ENCODE data around the gene ASPN. TPM values are rescaled to one million over a fixed set of nuclear protein-coding genes. Genes with fewer than 3 reads are reported as not detected.

Gene ASPN
- total and polyA plus RNA-seq, 2 of the 13 experiments (the other 11 are each of a cell fraction or from before 2014, with no cell fraction given): not detected

- POLR2A ChIA-PET: no interaction called here
- no peak overlapping the region for H3K4me2 ChIP-seq (ENCODE audit: low read depth, low read length)
These were observed 10.6 kb upstream of the ASPN start for GRCh38 chr9:92492781-92493401.

More at GRCh38 chr9:92492781-92493401, 10.6 kb upstream of the ASPN start:
- Histone ChIP-seq H3K4me1 (ENCODE audit: insufficient read depth, low read length) (no peaks in the 10 kb centered on the region), H3K79me2 (ENCODE audit: insufficient read depth, low read length) (no peaks in the 10 kb centered on the region), H3K4me3 (replicated peaks in 1 of 3; ENCODE audit: insufficient read depth in 1 of 3, low read depth in 2 of 3, low read length in 3 of 3) (no peak overlapping the region), H3K27ac (ENCODE audit: extremely low read length, insufficient read depth, low read length) (no peak overlapping the region), H3K27me3 (ENCODE audit: control insufficient read depth in 1 of 2, insufficient read depth in 2 of 2, low read length in 2 of 2) (no peaks in the 10 kb centered on the region), H3K9ac (ENCODE audit: insufficient read depth, low read depth, low read length) (no peak overlapping the region), H3K36me3 (replicated peaks in 1 of 2; ENCODE audit: control insufficient read depth in 1 of 2, insufficient read depth in 2 of 2, low read length in 2 of 2) (no peaks in the 10 kb centered on the region), H3K9me3 (ENCODE audit: low read length) (no peaks in the 10 kb centered on the region), H2AFZ (ENCODE audit: low read length) (no peak overlapping the region), H4K20me1 (ENCODE audit: insufficient read depth, low read length) (no peaks in the 10 kb centered on the region)
- no TSS peak for BruUV-seq (replicated peaks)
- DNase-seq (ENCODE audit: low spot score): no peak
- no peak for FAIRE-seq
- TF ChIP-seq RAD21 (CRISPR knock-in tag; IDR thresholded peaks at IDR 0.05): no peak
- TF ChIP-seq U2AF2 (IDR thresholded peaks at IDR 0.05; ENCODE audit: low read depth, low read length): no peak
- TF ChIP-seq CCDC6 (CRISPR knock-in tag; IDR thresholded peaks at IDR 0.05): no peak
- no peak for TF ChIP-seq ZNF546 (CRISPR knock-in tag; conservative IDR thresholded peaks at IDR 0.05)
- TF ChIP-seq SRSF9 (IDR thresholded peaks at IDR 0.05; ENCODE audit: borderline replicate concordance, insufficient read depth, low read depth, low read length, poor library complexity, severe bottlenecking): no peak
- no peak for TF ChIP-seq HOXD1 (CRISPR knock-in tag; IDR thresholded peaks at IDR 0.05)
- TF ChIP-seq ZNF563 (CRISPR knock-in tag; IDR thresholded peaks at IDR 0.05): no peak
- TF ChIP-seq NFYB (CRISPR knock-in tag; IDR thresholded peaks at IDR 0.05): no peak
- no peak for TF ChIP-seq ZBTB14 (CRISPR knock-in tag; IDR thresholded peaks at IDR 0.05)
- no peak for TF ChIP-seq GABPB1 (CRISPR knock-in tag; IDR thresholded peaks at IDR 0.05)
- TF ChIP-seq SNAI1 (CRISPR knock-in tag; IDR thresholded peaks at IDR 0.05; ENCODE audit: borderline replicate concordance): no peak
- TF ChIP-seq CENPT (CRISPR knock-in tag; IDR thresholded peaks at IDR 0.05; ENCODE audit: low read depth): no peak
- CTCF ChIA-PET (ENCODE audit: low intra/inter-chr PET ratio, low total read pairs): no interaction called here
- ATAC-seq: no peak
- intact Hi-C loops (cut with micrococcal nuclease; ENCODE audit: unreplicated experiment) (no loop called here), in situ Hi-C loops (cut with HindIII; ENCODE audit: extremely low pct_ligation_motif_present, low pct_unique_long_range_greater_than_20kb) (no loop called here)
- 90% methylated on average over 2 of the region's 3 CpGs for WGBS (ENCODE audit: low lambda C conversion rate)

Data from HepG2 (cell line).